ENCODE results near the gene IMPDH1.
A peak's percentile ranks its signal among the peaks of the same experiment; 100 is the strongest.

The IMPDH1 gene

GRCh38 chr7:128387216-128388144, 22.3 kb downstream of the IMPDH1 start:
- DNase-seq: peak; percentile 63

- DNase-seq: no peak
These were observed 23.5 kb downstream of the IMPDH1 start for GRCh38 chr7:128385988-128386925.

DNA sequence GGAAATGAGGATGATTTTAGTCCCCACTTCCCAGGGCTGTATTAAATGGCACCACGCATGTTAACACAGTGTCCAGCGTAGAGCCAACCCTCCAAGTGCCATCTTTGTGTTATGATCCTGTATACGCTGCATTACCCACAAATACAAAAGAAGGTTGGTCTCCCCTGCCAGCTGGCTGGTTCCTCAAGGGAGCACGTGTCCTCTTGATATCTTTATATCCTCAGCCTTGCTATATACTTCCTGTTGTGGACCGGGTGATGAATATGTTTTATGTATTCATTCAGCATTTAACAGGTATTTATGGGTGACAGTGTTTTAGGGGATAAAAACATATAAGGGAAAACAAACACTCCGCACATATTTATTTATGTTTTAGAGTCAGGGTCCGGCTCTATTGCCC, 25.1 kb downstream of the IMPDH1 start:
- DNase-seq: no peak

DNA sequence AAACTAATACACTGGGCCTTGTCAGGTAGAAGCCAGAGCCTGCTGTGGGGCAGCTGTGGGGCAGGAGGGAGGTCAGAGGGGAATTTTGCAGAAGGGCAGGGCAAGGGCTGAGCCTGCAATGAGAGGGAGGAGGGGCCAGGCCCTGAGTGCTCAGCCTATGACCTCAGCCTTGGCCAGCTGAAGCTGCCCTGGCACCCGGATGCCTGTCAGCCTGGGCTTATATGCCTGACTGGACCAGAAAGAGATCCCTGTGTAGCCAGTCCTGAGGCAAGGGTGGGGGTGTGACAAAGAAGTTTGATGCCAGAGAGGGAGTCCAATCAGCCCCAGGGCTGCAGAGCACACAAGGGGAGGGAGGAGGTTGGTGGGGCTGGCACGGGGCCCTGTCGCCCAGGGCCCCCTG, 26.0 kb downstream of the IMPDH1 start:
- DNase-seq: no peak

DNA sequence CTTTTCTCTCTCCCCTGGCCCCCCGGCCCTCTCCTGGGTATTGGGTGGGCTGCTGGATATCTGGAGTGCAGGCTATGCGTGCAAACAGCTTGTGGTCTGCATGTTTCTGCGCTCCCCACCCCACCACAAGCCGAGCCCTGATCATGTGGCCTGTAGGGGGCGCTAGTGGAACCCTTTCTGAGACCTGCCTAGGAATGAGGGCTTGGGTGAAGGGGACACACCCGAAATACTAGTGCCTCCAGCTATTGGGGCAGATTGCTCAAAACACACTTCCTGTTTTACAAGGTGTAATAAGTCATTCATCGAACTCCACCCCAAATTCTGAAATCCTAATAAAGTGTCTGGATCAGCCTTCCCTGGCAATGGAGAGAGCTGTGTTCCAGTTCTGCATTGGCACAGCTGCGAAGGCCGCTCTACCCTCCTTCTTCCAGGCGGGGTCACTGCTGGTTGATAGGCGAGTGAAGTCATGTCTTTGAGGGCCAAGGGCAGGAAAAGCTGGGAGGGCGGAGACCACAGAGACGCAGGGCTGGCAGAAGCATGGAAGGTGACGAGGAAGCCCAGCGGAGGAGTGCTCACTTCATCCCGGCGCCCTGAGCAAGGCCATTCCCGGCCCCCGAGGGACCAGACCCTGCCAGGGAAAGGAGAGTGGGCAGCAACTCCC, 28.5 kb downstream of the IMPDH1 start:
- DNase-seq: peak; percentile 21

DNA sequence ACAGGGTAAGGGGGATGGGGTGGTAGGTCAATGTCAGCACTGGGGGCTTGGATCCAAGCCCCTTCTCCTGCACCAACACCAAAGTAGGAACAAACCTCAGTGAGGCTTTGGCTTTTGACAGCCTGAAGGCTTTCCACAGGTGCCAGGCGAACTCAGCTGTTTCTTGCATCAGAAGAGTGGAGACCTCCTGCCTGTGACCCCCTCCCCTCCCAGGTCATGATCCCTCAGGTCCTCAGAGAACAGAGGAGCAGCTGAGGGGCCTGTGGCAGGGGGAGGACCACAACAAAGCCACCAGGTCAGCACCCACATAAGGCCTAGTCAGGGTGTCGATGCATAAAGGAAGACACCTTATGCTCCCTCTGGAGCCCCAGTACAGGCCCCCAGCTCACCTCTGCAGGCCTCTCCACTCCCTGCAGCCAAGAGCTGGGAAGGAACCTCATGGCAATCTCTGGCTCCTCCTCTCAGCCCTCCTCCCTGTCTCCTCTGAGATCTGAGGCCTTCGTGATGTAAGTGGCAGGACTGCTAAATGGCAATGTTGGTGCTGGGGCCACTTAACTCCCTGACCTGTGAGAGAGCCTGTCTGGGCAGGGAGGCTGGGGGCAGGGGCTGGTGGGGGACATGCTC, 29.2 kb downstream of the IMPDH1 start:
- DNase-seq: no peak

DNA sequence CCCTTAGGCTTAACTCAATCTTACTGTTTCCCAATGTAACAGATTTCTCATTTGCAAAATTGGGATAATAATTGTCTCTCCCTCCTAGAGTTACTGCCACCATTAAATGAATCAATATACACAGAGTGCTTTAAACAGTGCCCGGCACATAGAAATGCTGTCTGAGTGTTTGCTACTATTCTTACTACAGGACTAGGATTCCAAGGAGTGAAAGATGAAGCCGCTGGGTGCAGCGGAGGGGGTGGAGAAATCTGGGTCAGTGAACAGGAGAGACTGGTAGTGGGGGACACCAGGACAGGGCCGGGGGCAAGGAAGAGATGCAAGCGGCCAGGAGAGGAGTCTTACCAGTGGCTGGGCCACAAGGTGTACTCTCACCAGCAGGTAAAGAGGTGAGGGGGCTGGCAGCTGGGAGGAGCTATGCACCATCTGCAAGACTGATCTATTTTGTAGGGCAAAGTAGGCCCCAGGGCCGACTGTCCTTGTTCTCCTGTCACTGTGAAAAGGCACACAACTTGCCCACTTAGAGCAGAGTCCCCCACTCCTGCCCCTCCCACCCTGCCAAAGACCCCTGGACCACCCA, 29.8 kb downstream of the IMPDH1 start:
- no peak for DNase-seq

DNA sequence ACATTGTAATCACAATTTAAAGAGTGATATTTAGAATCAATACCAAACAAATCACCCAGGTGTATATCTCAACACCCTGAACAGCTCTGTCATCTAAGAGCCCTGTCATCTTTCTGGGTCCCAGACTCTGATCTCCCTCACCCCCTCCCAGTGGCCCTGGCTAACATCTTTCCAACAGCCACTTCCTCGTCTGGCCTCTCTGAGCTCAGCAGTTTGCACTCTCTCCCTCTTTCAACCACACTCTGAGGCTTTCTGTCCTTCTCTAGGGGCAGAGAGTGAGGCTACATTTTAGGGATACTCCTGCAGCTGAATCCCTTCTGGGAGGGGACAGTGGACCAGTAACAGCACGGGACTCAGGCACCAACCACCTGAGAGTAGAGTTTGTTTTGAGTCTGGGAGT, 31.1 kb downstream of the IMPDH1 start:
- no peak for DNase-seq

- no peak for DNase-seq
These were observed 33.7 kb downstream of the IMPDH1 start for GRCh38 chr7:128376077-128376476.

GRCh38 chr7:128374041-128374440, 35.7 kb downstream of the IMPDH1 start:
- DNase-seq: no peak

DNA sequence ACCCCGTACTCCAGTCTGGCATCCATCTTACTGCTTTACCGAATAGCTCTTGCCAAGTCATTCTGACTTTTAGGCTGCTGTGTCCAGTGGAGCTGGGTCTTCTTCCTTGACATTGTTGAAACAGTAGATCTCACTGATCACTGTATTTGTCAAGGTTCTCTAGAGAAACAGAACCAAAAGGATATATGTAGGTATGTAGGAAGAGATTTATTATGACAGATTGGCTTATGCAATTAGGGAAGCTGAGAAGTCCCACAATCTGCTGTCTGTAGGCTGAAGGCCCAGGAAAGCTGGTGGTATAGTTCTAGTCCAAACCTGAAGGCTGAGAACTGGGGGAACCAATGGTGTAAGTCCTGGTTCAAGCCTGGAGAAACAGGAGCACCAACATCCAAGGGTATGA, 36.2 kb downstream of the IMPDH1 start:
- DNase-seq: no peak

GRCh38 chr7:128370491-128370890, 39.3 kb downstream of the IMPDH1 start:
- DNase-seq: no peak

GRCh38 chr7:128366986-128367385, 42.8 kb downstream of the IMPDH1 start:
- DNase-seq: no peak

GRCh38 chr7:128366300-128366699, 43.5 kb downstream of the IMPDH1 start:
- no peak for DNase-seq

DNA sequence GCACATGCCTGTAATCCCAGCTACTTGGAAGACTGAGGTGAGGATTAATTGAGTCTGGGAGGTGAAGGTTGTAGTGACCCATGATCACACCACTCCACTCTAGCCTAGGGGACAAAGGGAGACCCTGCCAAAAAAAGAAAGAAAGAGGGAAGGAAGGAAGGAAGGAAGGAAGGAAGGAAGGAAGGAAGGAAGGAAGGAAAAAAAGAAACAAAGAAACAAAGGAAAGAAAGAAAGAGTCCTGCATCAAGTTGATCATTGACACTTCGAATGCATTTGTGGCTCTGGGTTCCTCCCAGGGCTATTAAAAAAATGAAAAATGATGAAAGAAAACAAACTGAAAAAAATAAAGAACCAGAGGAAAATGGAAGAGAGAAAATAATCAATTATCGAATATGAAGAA, 44.4 kb downstream of the IMPDH1 start:
- no peak for DNase-seq

- DNase-seq: no peak
These were observed 45.5 kb downstream of the IMPDH1 start for GRCh38 chr7:128364166-128364870.

DNA sequence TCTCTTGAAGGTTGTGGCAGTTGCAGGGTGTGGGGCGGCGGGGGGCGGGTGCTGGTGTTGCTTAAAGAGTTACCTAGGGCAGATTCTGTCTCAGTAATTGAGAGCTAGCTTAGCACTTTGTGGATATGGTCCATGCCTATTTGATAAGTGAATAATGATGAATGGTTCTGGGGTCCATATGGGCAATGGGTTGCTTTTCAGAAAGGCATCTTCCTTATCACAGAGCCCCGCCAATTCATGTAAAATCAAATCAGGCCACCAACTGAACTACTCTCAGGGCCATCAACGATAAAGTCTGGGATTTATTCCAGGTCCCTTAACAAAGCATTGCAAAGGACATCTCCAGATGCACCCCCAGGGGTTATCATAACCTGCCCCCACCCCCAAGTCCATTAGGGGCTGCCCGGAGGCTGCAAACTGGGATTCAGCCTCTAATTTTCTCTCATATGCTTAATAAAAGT, 46.5 kb downstream of the IMPDH1 start:
- DNase-seq: no peak

- no peak for DNase-seq
These were observed 47.1 kb downstream of the IMPDH1 start for GRCh38 chr7:128362670-128363069.

DNA sequence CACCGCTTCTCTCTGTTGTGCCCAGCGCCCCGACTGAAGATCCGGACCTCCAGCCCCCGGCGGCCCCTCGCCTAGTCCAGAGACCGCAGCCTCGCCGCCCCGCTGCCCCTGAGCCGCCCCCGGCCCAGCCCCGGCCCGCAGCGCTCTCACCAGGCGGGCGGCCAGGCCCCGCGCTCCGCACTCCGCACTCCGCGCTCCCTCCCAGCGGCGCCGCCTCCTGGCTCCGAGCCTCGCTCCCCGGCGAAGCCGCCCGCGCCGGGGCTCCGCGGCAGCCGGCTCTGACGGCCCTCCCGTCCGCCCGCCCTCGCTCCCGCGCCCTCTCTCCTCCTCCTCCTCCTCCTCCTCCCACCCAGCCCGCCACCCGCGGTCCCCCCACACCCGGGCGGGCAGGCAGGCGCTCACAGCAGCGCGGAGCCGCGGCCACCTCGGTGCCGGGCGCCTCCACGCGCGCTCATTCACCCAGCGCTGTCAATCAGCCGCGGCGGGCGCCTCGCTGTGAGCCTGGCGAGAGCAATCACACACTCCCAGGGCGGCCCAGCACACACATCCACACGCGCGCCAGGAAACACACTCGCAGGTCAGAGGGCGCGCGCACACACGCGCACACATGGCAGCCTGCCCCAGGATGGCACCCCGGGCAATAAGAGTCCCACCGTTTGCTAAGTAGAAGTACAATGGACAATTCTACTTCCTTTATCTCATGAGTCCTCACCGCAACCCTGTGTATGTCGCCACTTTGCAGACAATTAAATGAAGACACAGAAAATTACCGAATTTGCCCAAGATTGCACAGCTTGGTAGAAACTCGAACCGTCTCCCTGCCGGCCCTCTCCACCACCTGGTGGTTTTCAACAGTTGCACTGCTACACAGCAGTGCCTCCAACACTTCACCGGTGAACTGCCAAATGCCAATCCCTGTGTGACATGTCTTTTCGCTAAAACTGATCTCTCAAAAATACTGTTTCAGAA, 48.1 kb downstream of the IMPDH1 start, which contains the start of gene PRRT4:
Gene PRRT4, minus strand, starts transcription at position 280 of the 969 bp plus-strand sequence.
- peak; percentile 55 for DNase-seq

DNA sequence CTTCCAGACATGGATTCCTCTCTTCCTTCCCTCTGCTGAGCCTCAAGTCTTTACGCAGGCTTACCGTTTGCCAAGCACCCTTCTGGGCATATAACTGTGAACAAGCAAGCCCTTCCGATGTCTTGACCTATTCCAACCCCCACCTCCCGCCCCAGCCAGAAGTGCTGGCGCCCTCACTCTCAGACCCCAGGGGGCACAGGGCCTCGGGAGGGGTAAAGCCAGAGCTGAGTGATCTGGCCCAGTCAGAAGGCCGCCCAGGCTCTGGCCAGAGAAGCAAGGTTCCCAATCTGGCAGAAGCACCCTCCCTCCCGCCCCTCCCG, 49.5 kb downstream of the IMPDH1 start:
- no peak for DNase-seq

Data from CD4-positive, alpha-beta T cell treated with Interleukin-21 for 1 hour (primary cell).